ENCODE measurements around the gene NR6A1. TPM values are rescaled to one million over a fixed set of nuclear protein-coding genes. Genes with fewer than 3 reads are reported as not detected.

The NR6A1 gene
- total and polyA plus RNA-seq, 2 of the 8 experiments (the other 6 are each of a cell fraction or from before 2014, with no cell fraction given): 93.2 to 237 TPM

DNA sequence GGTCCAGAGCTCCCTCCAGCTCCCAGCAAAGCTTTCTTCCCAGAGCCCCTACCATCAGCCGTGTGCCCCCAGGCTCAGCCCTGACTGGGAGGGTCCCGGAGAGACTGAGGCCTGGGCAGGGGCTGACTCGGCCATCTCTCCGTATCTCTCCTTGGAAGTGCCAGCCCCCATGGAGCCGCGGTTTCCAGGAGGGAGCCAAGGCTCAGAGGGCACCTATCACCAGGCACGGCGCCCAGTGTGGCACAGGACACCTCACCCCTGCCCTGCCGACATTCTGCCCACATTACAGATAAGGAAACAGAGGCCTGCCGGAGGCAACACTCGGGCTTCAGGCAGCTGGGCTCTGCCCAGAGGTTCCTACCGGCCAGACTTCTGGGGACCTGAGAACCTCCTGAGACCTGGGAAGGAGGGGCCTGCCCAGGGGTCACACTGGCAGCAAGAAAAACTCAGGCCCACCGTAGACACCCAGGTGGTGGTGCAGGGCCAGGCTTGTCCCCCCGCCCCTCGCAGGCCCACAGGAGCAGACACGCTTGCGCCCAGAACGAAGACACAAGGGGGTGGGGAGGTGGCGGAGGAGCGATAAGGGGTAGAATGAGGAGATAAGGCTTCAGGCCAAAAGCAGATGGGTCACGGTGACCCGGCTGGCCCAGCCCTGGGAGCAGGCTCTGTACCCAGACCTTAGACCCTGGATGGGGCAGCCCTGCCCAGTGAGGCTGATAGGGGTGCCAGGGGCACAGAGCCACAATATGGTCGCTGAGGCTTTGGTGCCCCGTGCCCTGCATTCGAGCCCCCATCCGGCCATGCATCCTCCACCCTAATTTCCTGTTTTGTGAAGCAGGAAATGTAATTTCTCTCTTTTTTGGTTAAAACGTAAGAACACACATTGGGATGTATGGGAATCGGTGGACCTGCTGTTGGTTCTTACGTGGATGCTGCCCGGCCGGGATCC lies 275.7 kb downstream of the NR6A1 start:
- Histone ChIP-seq H2BK120ac (replicated peaks; ENCODE audit: low read depth, low read length) (no peak overlapping the region), H2AK5ac (ENCODE audit: low read depth, low read length) (no peak overlapping the region), H3K27ac (ENCODE audit: low read depth, low read length) (no peak overlapping the region), H2BK20ac (ENCODE audit: low read length) (no peak overlapping the region), H3K79me2 (ENCODE audit: control insufficient read depth in 1 of 2, insufficient read depth in 2 of 2, low read length in 2 of 2) (no peaks in the 10 kb centered on the region), H4K91ac (replicated peaks; ENCODE audit: insufficient read length, low read length) (no peak overlapping the region), H3K4me1 (replicated peaks in 1 of 4; ENCODE audit: control insufficient read depth in 3 of 4, insufficient read depth in 4 of 4, low read length in 3 of 4) (no peaks in the 10 kb centered on the region; a peak in 2 of 7 replicates), H3K4ac (replicated peaks; ENCODE audit: insufficient read length, low read depth, low read length) (no peak overlapping the region), H3K4me2 (ENCODE audit: insufficient read depth in 1 of 2, low read depth in 2 of 2, low read length in 2 of 2) (no peak overlapping the region), H3K23ac (ENCODE audit: insufficient read length) (no peak overlapping the region), H2AFZ (ENCODE audit: low read length) (no peak overlapping the region), H3K56ac (replicated peaks; ENCODE audit: insufficient read length, low read depth, low read length) (no peak overlapping the region), H4K5ac (ENCODE audit: insufficient read length, low read depth, low read length) (no peak overlapping the region), H3K23me2 (ENCODE audit: low read depth, low read length) (no peaks in the 10 kb centered on the region), H4K8ac (ENCODE audit: extremely low read depth, insufficient read depth, low read length) (no peak overlapping the region), H3K9me3 (ENCODE audit: insufficient read depth in 2 of 2, low read depth in 1 of 2, low read length in 1 of 2) (no peaks in the 10 kb centered on the region), H3K79me1 (ENCODE audit: low read depth, low read length) (no peaks in the 10 kb centered on the region), H3K18ac (ENCODE audit: extremely low read depth, low read length) (no peak overlapping the region; the same call in 1 of the 2 replicates), H3K14ac (ENCODE audit: insufficient read length) (no peak overlapping the region), H4K20me1 (replicated peaks in 1 of 2; ENCODE audit: control insufficient read depth in 1 of 2, insufficient read depth in 2 of 2, low read length in 2 of 2) (peaks cover 0 to 2% of the 10 kb centered on the region in 2 experiments), H2BK15ac (ENCODE audit: low read length) (no peak overlapping the region), H2BK12ac (ENCODE audit: low read depth, low read length) (no peak overlapping the region), H3K27me3 (replicated peaks in 1 of 4; ENCODE audit: control insufficient read depth in 3 of 4, extremely low read depth in 1 of 4, insufficient read depth in 3 of 4, low read length in 3 of 4) (no peaks in the 10 kb centered on the region; a peak in 4 of 7 replicates), H2BK5ac (ENCODE audit: low read depth, low read length) (no peak overlapping the region), H3K4me3 (ENCODE audit: extremely low read depth in 1 of 4, insufficient read depth in 2 of 4, low read depth in 3 of 4, low read length in 4 of 4) (no peak overlapping the region), H3K36me3 (ENCODE audit: control insufficient read depth in 2 of 4, insufficient read depth in 4 of 4, low read length in 3 of 4) (no peaks in the 10 kb centered on the region), H3K9ac (replicated peaks in 1 of 4; ENCODE audit: extremely low read depth in 1 of 4, low read depth in 3 of 4, low read length in 3 of 4) (no peak overlapping the region)
- ChIA-PET POLR2A (ENCODE audit: partially characterized antibody) (no interaction called here), CTCF (ENCODE audit: partially characterized antibody) (interaction anchor here (0.9 to 2.3 kb wide), 7 partner anchors 10 to 216 kb away, joined by 3 to 9 read pairs (median 6); no protein-coding TSS in a partner anchor)
- 93% methylated on average over 31 of the region's 31 CpGs; no CpG with 5 or more reads in 1 of the 2 experiments for WGBS, 2 experiments (ENCODE audit: extremely low coverage in 1 of 2, insufficient coverage in 1 of 2, insufficient read length in 1 of 2, insufficient replicate concordance in 2 of 2, low coverage in 1 of 2, low lambda C conversion rate in 2 of 2, missing lambda C conversion rate in 1 of 2)
- FAIRE-seq (no peak), DNase-seq (ENCODE audit: low read depth in 1 of 2, low spot score in 2 of 2) (no peak)
- no peak for TF ChIP-seq BCL11A (IDR thresholded peaks at IDR 0.05; ENCODE audit: low read depth in 2 of 2, low read length in 2 of 2)
- no peak for TF ChIP-seq EGR1 (IDR thresholded peaks at IDR 0.05; ENCODE audit: borderline replicate concordance, low read depth, low read length)
- TF ChIP-seq, protein P1, sequence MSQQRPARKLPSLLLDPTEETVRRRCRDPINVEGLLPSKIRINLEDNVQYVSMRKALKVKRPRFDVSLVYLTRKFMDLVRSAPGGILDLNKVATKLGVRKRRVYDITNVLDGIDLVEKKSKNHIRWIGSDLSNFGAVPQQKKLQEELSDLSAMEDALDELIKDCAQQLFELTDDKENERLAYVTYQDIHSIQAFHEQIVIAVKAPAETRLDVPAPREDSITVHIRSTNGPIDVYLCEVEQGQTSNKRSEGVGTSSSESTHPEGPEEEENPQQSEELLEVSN (IDR thresholded peaks at IDR 0.05): no peak
- TF ChIP-seq SIN3A (conservative IDR thresholded peaks at IDR 0.05 in 1 of 2, IDR thresholded peaks at IDR 0.05 in 1 of 2; ENCODE audit: low read depth in 1 of 2, low read length in 2 of 2): no peak
- no peak for TF ChIP-seq SP2 (IDR thresholded peaks at IDR 0.05; ENCODE audit: low read length)
- no peak for TF ChIP-seq EP300 (IDR thresholded peaks at IDR 0.05; ENCODE audit: borderline replicate concordance in 1 of 2, low read depth in 2 of 2, low read length in 2 of 2)
- TF ChIP-seq TBP (IDR thresholded peaks at IDR 0.05; ENCODE audit: low read depth, low read length): no peak
- TF ChIP-seq NRF1 (IDR thresholded peaks at IDR 0.05; ENCODE audit: low read depth, low read length): no peak
- no peak for TF ChIP-seq GABPA (IDR thresholded peaks at IDR 0.05; ENCODE audit: borderline replicate concordance, insufficient read depth, low read length)
- no peak for TF ChIP-seq RBBP5 (IDR thresholded peaks at IDR 0.05; ENCODE audit: borderline replicate concordance, low read depth, low read length)

Measured in H1 (cell line).